ENCODE data around the gene OPN1SW.

DNA sequence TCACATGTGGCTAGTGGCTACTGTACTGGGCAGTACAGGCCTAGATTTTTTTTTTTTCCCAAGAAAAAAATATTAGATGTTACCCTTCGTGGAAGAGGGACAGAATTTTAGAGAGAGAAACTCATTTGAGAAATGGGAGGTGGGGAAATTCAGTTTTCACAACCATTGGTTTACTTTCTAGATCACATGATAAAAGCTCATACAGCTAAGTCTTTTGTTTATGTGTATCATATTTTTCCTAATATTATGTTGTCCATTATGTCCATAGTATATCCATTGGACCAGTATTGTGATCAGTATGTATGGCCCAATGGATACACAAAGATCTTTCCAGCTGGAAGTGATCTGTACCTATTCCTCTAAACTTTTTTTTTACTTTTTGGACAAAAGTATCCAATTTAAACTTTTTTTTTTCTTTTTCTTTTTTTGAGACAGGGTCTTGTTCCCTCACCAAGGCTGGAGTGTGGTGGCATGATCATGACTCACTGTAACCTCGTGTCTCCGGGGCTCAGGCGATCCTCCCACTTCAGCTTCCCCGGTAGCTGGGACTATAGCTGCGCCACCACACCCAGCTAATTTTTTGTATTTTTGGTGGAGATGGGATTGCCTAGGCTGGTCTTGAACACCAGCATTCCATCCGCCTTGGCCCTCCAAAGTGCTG lies 32.4 kb downstream of the OPN1SW start:
- TF ChIP-seq, protein P1, sequence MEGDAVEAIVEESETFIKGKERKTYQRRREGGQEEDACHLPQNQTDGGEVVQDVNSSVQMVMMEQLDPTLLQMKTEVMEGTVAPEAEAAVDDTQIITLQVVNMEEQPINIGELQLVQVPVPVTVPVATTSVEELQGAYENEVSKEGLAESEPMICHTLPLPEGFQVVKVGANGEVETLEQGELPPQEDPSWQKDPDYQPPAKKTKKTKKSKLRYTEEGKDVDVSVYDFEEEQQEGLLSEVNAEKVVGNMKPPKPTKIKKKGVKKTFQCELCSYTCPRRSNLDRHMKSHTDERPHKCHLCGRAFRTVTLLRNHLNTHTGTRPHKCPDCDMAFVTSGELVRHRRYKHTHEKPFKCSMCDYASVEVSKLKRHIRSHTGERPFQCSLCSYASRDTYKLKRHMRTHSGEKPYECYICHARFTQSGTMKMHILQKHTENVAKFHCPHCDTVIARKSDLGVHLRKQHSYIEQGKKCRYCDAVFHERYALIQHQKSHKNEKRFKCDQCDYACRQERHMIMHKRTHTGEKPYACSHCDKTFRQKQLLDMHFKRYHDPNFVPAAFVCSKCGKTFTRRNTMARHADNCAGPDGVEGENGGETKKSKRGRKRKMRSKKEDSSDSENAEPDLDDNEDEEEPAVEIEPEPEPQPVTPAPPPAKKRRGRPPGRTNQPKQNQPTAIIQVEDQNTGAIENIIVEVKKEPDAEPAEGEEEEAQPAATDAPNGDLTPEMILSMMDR (IDR thresholded peaks at IDR 0.05), result no peak
- no peak for TF ChIP-seq POLR2A (IDR thresholded peaks at IDR 0.05)

Data from esophagus squamous epithelium (tissue), 4 donors.